H54 (cell line): ENCODE results near the gene UBE2L3.
"Not testable (repeated sequence)": the region's sequence is repeated elsewhere in the genome, so short reads cannot be mapped to it uniquely, and the experiment has no call there.

Experiments
- DNase-seq: peaks from one replicate; pipeline ENCODE4 v3.0.0; 2011; ENCODE audit warnings: low spot score, mixed read lengths; ENCODE audit not compliant: insufficient read length
- FAIRE-seq: peaks from 3 replicates; lab custom pipeline; 2011; peaks lifted over from hg19 to GRCh38; lab: Jason Lieb, UNC
- POLR2A ChIP-seq: IDR thresholded peaks from 2 replicates; pipeline ENCODE4 v1.6.1; 2011; ENCODE audit warnings: low read depth, mild to moderate bottlenecking, low read length

The UBE2L3 gene

GRCh38 chr22:21567456-21568346 is at the start of gene UBE2L3:
Gene UBE2L3 (plus strand): TSS chr22:21567714. CDS start chr22:21567745, 31 bp downstream.
- FAIRE-seq = no peak

GRCh38 chr22:21526705-21527500 is 40.6 kb upstream of the UBE2L3 start:
- DNase-seq, FAIRE-seq: not testable (repeated sequence)

More at GRCh38 chr22:21567456-21568346, at the start of gene UBE2L3:
- peak; percentile 61 for DNase-seq
- TF ChIP-seq POLR2A = peak; percentile 58; the same call in 1 of the 2 replicates

GRCh38 chr22:21531525-21531924 is 36.0 kb upstream of the UBE2L3 start:
- FAIRE-seq, DNase-seq: not testable (repeated sequence)

DNA sequence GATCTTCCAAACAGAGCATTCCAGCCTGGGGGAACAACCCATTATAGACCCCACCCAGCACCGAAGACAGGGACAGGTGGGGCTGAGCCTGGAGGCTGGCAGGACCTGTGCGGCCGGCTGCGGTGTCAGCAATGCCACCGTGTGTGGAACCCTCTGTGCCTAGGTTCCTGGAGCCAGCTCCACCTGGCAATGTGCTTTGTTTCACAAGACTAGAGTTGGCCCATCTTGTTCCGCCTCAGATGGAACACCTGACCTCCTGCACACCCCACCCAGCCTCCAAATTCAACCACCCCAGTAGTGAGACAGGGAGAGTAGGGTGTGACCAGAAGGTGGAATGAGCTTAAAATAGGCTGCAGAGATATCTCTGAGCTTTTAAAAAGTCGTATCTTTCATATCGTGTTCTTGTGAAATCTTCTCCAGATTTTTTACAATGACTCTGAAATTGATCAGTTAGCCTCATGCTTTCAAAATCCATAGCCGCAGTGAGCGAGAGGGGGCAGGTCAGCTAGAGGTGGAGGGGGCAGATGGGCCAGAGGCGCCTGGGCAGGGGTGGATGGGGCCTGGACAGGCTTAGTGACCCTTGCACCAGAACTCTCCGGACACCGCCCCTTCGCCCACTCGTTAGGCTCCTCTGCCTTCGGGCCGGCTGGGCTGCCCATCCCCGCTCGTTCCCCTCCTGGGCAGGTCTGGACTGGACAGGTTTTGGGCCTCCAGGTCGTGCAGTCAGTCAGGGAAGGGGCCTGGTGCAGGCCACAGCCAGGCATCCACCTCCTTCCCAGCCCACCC is 34.5 kb upstream of the UBE2L3 start:
- DNase-seq, FAIRE-seq: not testable (repeated sequence)

DNA sequence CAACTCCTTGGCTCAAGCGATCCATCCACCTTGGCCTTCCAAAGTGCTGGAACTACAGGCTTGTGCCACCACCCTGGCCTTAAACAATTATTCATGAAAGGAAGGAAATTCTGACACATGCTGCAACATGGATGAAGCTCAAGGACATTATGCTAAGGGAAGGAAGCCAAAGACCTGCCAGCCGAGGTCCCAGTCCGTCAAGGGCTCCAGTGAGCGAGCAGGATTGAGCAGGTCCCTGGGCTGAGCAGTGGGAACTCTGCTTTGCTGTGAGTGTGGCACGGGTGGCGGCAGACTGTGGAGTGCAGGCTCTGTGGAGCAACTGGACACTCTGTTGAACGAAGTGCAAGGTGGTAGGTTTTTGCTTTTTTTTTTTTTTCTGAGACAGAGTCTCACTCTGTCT is 27.7 kb upstream of the UBE2L3 start:
- not testable (repeated sequence) for FAIRE-seq, DNase-seq

DNA sequence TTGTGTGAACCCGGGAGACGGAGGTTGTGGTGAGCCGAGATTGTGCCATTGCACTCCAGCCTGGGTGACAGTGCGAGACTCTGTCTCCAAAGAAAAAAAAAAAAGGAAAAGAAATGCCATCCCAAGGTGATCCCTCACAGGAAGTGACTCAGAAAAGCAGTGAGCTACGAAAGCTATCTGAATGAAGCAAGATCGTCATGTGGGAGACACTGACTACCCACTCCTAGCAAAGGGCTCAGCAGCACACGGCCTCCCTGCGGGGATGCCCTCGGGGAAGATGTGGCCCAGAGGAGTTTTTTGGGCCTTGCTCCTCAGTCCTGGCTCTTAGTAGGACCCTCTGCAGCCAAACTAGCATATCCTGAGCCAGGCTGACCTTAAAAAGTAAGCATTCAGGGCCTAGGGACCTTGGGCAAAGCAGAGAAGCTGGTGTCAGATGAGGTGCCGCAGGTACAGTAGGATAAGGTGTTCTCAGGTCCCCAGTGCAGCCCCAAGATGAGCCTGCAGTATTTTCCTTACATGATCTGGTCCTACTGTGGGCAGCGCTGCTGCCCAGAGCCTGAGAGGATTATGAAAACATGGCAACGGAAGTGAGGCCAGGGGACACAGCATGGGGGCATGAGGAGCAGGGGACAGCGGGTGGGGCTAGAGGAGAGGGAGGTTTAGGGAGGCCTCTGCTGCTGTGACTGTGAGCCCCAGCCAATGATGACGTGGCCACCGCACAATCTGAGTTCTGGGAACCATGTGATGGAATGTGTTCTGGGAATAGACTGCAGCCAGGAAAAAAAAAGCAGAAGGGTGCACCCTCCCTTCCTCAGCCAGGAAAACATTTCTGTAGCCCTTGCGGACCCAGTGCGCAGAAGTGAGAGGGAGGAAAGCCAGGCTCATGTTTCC is 22.8 kb upstream of the UBE2L3 start:
- FAIRE-seq, DNase-seq: not testable (repeated sequence)

GRCh38 chr22:21549558-21549957 is 18.0 kb upstream of the UBE2L3 start:
- not testable (repeated sequence) for FAIRE-seq, DNase-seq

DNA sequence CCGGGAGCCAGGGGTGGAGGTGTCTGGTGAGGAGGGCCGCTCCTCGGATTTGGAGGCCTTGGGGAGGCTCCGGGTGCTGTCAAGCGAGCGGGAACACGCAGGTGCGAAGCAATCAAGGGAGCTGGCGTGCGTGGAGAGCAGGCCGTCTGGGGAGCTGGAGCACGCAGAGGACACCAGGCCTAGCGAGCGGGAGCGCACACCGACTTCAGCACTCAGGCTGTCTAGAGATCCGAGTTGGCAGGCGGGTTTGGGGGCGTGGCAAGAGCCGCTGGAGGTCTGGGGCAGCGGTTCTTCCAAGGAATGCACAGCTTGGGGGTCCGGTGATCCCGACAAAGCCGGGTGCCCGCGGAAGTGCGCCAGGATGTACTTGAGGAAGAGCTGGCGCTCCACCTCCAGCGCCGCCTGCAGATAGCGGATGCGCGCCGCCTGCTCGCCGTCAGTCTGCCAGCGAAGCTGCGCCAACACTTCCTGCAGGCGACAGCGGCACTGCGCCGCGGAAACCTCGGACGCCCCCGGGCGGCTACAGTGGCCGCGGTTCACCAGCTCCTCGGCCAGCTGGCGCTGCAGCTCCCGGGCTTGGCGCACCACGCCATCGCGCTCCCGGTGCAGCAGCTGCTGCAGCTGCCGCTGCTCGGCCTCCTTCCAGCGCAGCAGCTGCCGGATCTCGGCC is 17.4 kb upstream of the UBE2L3 start:
- FAIRE-seq, DNase-seq: not testable (repeated sequence)

DNA sequence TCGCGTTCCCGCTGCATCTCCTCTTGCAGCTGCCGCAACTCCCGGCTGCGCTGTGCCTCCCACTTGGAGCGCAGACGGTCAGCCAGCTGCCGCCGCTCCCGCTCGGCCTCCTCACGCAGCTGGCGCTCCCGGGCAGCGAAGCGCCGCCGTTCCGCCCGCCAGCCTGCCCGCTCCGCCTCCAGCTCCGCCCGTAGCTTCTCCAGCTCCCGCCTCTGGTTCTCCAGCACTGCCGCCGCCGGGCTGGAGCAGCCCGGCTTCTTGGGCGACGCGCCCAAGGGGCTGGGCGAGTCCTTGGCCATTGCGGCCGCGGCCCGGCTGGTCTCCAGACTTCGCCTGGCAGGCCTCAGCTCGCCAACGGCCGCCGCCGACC is 16.9 kb upstream of the UBE2L3 start:
- not testable (repeated sequence) for FAIRE-seq, DNase-seq

DNA sequence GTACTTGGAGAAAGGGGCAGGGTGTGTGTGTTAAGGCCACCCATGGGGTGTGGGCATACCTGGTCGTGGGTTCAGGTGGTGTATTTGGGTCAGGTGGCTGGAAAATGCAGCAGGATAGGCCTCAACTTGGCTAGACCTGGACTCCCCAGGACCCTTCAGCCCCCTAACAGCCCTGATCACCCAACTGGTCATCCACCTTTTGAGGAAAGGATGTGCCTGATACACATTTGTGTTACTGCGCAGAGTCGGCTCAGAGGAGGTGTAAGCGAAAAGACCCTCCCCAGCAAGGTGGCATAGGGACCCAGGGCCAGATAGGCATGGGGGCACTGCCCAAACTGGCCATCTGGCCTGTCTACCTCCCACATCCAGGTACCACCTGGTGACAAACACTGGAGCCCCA is 16.2 kb upstream of the UBE2L3 start, which contains the start of gene RIMBP3C:
RIMBP3C (minus strand) TSS at position 101 of the 400 bp plus-strand sequence. CDS start 485 bp downstream, outside the sequence.
- not testable (repeated sequence) for FAIRE-seq, DNase-seq

- not testable (repeated sequence) for DNase-seq, FAIRE-seq
These were observed 8.0 kb upstream of the UBE2L3 start for GRCh38 chr22:21559345-21560125.

GRCh38 chr22:21560657-21561056 is 6.9 kb upstream of the UBE2L3 start:
- not testable (repeated sequence) for FAIRE-seq, DNase-seq
